H1 (cell line): ENCODE measurements around the gene DIP2C. TPM values are rescaled to one million over a fixed set of nuclear protein-coding genes. Genes with fewer than 3 reads are reported as not detected.

Experiments
- CHD2 ChIP-seq: IDR thresholded peaks from 2 replicates; pipeline ENCODE4 v1.6.1; 2012; ENCODE audit warnings: low read length, improper control_type of control experiment
- POLR2A ChIP-seq, 2 experiments: IDR thresholded peaks; 1 replicate in 1 of 2; 2 replicates in 1 of 2; pipeline ENCODE4 v1.6.1; 2011; ENCODE audit warnings: low read depth in 2 of 2, low read length in 2 of 2, mild to moderate bottlenecking in 2 of 2; ENCODE audit errors: control extremely low read depth in 1 of 2
- RNF2 ChIP-seq: fragments of 200-900, 300-1000 bp; sonication (generic); IDR thresholded peaks from 2 replicates; pipeline ENCODE4 v1.7.1; 2016; ENCODE audit warnings: borderline replicate concordance, low read depth, mild to moderate bottlenecking, antibody characterized with exemption, low read length; ENCODE audit not compliant: poor library complexity, severe bottlenecking; ENCODE audit errors: missing control alignments
- polyA plus RNA-seq, 7 experiments: library from polyadenylated mRNA; depleted of rRNA in 3 of 7; stranded (reverse) in 5 of 7; unstranded in 2 of 7; fragments of >200 nt in 5 of 7; fragments of 200-250 nt in 2 of 7; gene quantifications; 1 replicate in 5 of 7; 2 replicates in 1 of 7; 4 replicates in 1 of 7; pipeline versions ENCODE4 v1.2.1 to v1.2.3, GENCODE V29; 2011 to 2013; ENCODE audit warnings: missing spikeins in 2 of 7, mixed read lengths in 2 of 7
- total RNA-seq: library from RNA; stranded (reverse); fragmentation: NEBNext Ultra II Directional; extraction: Animal tissue kit (Norgen Biotek cat#: 25700); gene quantifications from 2 replicates; pipeline ENCODE4 v1.2.1, GENCODE V29; 2021
- TF ChIP-seq, protein P1 (sequence below): IDR thresholded peaks from 2 replicates; pipeline ENCODE4 v1.6.1; 2011; ENCODE audit warnings: low read length, improper control_type of control experiment

Gene DIP2C
- total and polyA plus RNA-seq, 2 of the 8 experiments (the other 6 are each of a cell fraction or from before 2014, with no cell fraction given) = 3.8 to 9.3 TPM

DNA sequence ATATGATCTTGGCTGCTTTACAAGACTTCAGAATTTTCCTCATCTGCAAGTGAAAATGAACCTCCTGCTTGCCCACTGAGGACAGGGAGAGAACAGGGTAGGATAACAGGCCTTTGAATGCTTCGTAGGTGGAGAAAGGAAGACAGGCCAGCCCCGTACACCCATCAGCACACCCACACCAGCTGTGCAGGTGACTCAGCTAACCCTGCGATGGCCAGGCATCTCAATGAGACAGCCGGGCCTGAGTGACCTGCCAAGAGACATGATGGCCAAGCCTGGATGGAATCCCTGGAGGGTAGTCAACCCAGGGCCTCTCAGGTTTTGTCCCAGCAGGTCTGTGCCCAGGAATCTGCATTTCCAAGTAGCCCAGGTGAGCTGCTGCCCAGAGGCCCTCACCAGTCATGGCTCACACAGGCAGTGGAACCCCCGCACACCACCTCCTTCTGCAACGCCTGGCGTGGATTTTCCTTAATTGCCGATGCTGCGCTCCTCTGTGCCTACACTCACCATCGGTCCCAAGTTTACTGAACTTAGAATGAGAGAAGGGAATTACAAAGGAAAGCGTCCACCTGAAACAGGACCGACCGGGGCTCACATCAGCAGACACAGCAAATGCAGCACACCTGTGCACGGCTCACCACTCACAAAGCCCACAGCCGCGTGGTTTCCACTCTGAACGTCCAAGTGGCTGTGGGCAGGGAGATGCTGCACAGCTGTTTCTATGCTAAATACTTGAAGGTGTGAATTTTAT, 163.7 kb downstream of the DIP2C start (continued):
- TF ChIP-seq, protein P1, sequence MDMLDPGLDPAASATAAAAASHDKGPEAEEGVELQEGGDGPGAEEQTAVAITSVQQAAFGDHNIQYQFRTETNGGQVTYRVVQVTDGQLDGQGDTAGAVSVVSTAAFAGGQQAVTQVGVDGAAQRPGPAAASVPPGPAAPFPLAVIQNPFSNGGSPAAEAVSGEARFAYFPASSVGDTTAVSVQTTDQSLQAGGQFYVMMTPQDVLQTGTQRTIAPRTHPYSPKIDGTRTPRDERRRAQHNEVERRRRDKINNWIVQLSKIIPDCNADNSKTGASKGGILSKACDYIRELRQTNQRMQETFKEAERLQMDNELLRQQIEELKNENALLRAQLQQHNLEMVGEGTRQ = no peak
- TF ChIP-seq POLR2A (IDR thresholded peaks at IDR 0.05; ENCODE audit: control extremely low read depth in 1 of 2, low read depth in 2 of 2, low read length in 2 of 2) = no peak
- no peak for TF ChIP-seq CHD2
- no peak for TF ChIP-seq RNF2
